Mesenchymal stem cell (in vitro differentiated cells and primary cell): ENCODE measurements around the gene AEN.

Experiments used
- DNase-seq: peaks from one replicate; pipeline ENCODE4 v3.0.0-alpha.2; 2013
- H2AFZ ChIP-seq: one replicate; pipeline ENCODE4 v1.6.1; 2013; ENCODE audit warnings: low read depth, mild to moderate bottlenecking, control low read depth, inconsistent platforms, low read length, moderate library complexity
- H2AK5ac ChIP-seq: 2 replicates; pipeline ENCODE4 v1.6.1; 2013; ENCODE audit warnings: low read length, moderate library complexity, mild to moderate bottlenecking, inconsistent platforms; ENCODE audit not compliant: severe bottlenecking
- H2BK120ac ChIP-seq: one replicate; pipeline ENCODE4 v1.6.1; 2013; ENCODE audit warnings: low read depth, mild to moderate bottlenecking, inconsistent platforms, low read length, moderate library complexity
- H2BK12ac ChIP-seq, 2 experiments: one replicate each; pipeline ENCODE4 v1.6.1; 2013; ENCODE audit warnings: inconsistent platforms in 2 of 2, low read length in 2 of 2, mild to moderate bottlenecking in 2 of 2, moderate library complexity in 2 of 2, control low read depth in 1 of 2
- H2BK15ac ChIP-seq: one replicate; pipeline ENCODE4 v1.6.1; 2013; ENCODE audit warnings: mild to moderate bottlenecking, low read depth, inconsistent platforms; ENCODE audit not compliant: poor library complexity, severe bottlenecking
- H2BK5ac ChIP-seq: 2 replicates; pipeline ENCODE4 v1.6.1; 2013; ENCODE audit warnings: low read depth, mild to moderate bottlenecking, low read length, control low read depth, inconsistent platforms; ENCODE audit not compliant: poor library complexity, severe bottlenecking
- H3K14ac ChIP-seq, 2 experiments: one replicate each; pipeline ENCODE4 v1.6.1; 2013; ENCODE audit warnings: inconsistent platforms in 2 of 2, low read length in 2 of 2, control low read depth in 1 of 2, mild to moderate bottlenecking in 1 of 2, moderate library complexity in 1 of 2
- H3K18ac ChIP-seq, 2 experiments: one replicate each; pipeline ENCODE4 v1.6.1; 2013; ENCODE audit warnings: inconsistent platforms in 2 of 2, low read length in 2 of 2, control low read depth in 1 of 2, low read depth in 1 of 2, mild to moderate bottlenecking in 1 of 2
- H3K23ac ChIP-seq, 2 experiments: one replicate each; pipeline ENCODE4 v1.6.1; 2013; ENCODE audit warnings: inconsistent platforms in 2 of 2, low read length in 2 of 2, mild to moderate bottlenecking in 2 of 2, moderate library complexity in 2 of 2, control low read depth in 1 of 2
- H3K27ac ChIP-seq: 2 replicates; pipeline ENCODE4 v1.5.1; 2013; ENCODE audit warnings: mild to moderate bottlenecking, moderate library complexity, low read length, control low read depth, inconsistent platforms; ENCODE audit not compliant: poor library complexity, severe bottlenecking
- H3K27me3 ChIP-seq, 2 experiments: 2 replicates each; pipeline versions ENCODE4 v1.6.1 to v1.7.0; 2013; ENCODE audit warnings: low read length in 2 of 2, mild to moderate bottlenecking in 2 of 2, moderate library complexity in 2 of 2, control low read depth in 1 of 2, inconsistent platforms in 1 of 2; ENCODE audit not compliant: control insufficient read depth in 1 of 2, insufficient read depth in 1 of 2
- H3K36me3 ChIP-seq, 2 experiments: 2 replicates each; pipeline versions ENCODE4 v1.6.1 to v1.7.0; 2013; ENCODE audit warnings: low read length in 2 of 2, control low read depth in 1 of 2, inconsistent platforms in 1 of 2, low read depth in 1 of 2, mild to moderate bottlenecking in 1 of 2; ENCODE audit not compliant: insufficient read depth in 2 of 2, control insufficient read depth in 1 of 2
- H3K4ac ChIP-seq, 2 experiments: one replicate each; pipeline ENCODE4 v1.6.1; 2013; ENCODE audit warnings: inconsistent platforms in 2 of 2, low read length in 2 of 2, mild to moderate bottlenecking in 2 of 2, moderate library complexity in 2 of 2, control low read depth in 1 of 2, low read depth in 1 of 2
- H3K4me1 ChIP-seq: 2 replicates; pipeline ENCODE4 v1.6.1; 2013; ENCODE audit warnings: low read depth, low read length, control low read depth; ENCODE audit not compliant: control insufficient read depth, insufficient read depth
- H3K4me2 ChIP-seq: 2 replicates; pipeline ENCODE4 v1.6.1; 2013; ENCODE audit warnings: low read length, mild to moderate bottlenecking, inconsistent platforms; ENCODE audit not compliant: poor library complexity, severe bottlenecking
- H3K4me3 ChIP-seq, 2 experiments: 2 replicates each; pipeline versions ENCODE4 v1.5.1 to v1.7.0; 2013; ENCODE audit warnings: low read length in 2 of 2, mild to moderate bottlenecking in 2 of 2, control low read depth in 1 of 2, low read depth in 1 of 2; ENCODE audit not compliant: insufficient read depth in 1 of 2
- H3K79me1 ChIP-seq: replicated peaks from 2 replicates; pipeline ENCODE4 v1.6.1; 2013; ENCODE audit warnings: mild to moderate bottlenecking, control low read depth, low read length, inconsistent platforms; ENCODE audit not compliant: poor library complexity, severe bottlenecking
- H3K9ac ChIP-seq: 2 replicates; pipeline ENCODE4 v1.7.0; 2013; ENCODE audit warnings: mild to moderate bottlenecking, low read length, moderate library complexity
- H3K9me3 ChIP-seq: 2 replicates; pipeline ENCODE4 v1.7.0; 2013; ENCODE audit warnings: mild to moderate bottlenecking, low read length; ENCODE audit not compliant: control insufficient read depth
- H4K8ac ChIP-seq: one replicate; pipeline ENCODE4 v1.6.1; 2013; ENCODE audit warnings: inconsistent platforms, mild to moderate bottlenecking, low read length, moderate library complexity
- H4K91ac ChIP-seq: one replicate; pipeline ENCODE4 v1.6.1; 2013; ENCODE audit warnings: mild to moderate bottlenecking, low read length, inconsistent platforms
- WGBS: methylation state at CpG from one replicate; pipeline ENCODE4 v1.1.7; 2013; ENCODE audit warnings: mixed read lengths; 5-methylcytosine and 5-hydroxymethylcytosine counted together

AEN gene

DNA sequence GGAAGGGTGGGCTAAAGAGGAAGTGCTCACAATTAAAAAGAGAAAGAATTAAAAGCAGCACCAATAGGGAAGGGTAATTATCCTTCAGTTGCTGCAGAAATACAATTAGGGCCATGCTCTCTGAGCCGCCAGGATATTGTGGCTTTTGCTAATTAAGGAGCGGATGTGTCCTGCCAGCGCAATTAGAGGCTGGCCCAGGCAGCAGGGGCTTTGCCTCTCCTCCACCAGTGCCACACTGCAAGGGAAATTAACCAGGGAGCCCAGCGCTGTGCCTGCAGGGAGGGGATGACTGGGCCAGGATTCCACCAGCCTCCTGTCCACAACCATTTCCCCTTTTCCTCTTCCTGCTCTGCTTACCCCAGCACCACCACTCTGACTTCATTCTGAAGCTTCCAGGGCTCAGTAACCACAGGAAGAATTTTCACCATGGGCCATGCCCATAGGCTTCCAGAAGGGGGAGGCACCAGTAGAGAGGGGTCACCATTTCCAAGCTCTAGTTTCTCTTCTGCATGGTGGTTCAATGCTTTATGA, 10.4 kb upstream of the AEN start:
- Histone ChIP-seq H3K4ac (no peak overlapping the region), H3K4me3 (no peak overlapping the region), H2BK15ac (peak overlapping the region; percentile 62), H3K27ac (no peak overlapping the region), H3K18ac (no peak overlapping the region), H3K9ac (no peak overlapping the region), H3K4me2 (no peak overlapping the region), H3K27me3 (peaks cover 39 to 42% of the 10 kb centered on the region in 2 experiments), H2BK120ac (no peak overlapping the region), H2BK5ac (no peak overlapping the region), H2AK5ac (no peak overlapping the region), H3K36me3 (no peaks in the 10 kb centered on the region), H3K79me1 (no peaks in the 10 kb centered on the region), H2AFZ (no peak overlapping the region), H3K4me1 (peaks cover 16% of the 10 kb centered on the region), H4K91ac (no peak overlapping the region), H3K9me3 (no peaks in the 10 kb centered on the region), H3K23ac (no peak overlapping the region), H4K8ac (no peak overlapping the region), H2BK12ac (no peak overlapping the region), H3K14ac (no peak overlapping the region)
- WGBS = 17% methylated on average over 4 of the region's 4 CpGs
- DNase-seq = peak; percentile 55

DNA sequence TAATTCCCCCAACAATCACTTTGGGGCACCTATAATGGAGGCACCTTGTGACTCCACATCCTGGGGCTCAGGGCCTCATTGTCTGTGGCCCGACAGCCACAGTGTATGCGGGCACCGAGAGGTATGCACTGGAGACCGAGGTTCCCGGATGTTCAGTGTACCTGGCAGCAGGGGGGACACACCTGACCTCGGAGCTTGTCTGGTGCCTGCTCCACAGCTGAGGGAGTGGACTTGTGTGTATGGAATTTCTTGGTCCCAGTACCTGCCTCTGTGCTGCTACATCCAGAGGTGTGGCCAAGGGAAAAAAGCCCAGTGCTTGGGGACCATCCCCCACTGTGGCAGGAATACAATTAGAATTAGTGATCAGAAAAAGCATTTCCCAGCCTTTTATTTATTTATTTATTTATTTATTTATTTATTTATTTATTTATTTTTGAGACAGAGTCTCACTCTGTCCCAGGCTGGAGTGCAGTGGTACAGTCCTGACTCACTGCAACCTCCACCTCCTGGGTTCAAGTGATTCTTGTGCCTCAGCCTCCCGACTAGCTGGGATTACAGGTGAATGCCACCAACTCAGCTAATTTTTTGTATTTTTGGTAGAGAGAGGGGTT, 8.8 kb upstream of the AEN start:
- no peaks in the 10 kb centered on the region for H3K36me3 ChIP-seq
- peaks cover 13% of the 10 kb centered on the region for H3K4me1 ChIP-seq
- H3K4me3 ChIP-seq = no peak overlapping the region
- H2BK12ac ChIP-seq = peak overlapping the region in 1 of 2 experiments; percentile 41
- peak overlapping the region; percentile 56 for H4K91ac ChIP-seq
- no peak overlapping the region for H3K4me2 ChIP-seq
- no peaks in the 10 kb centered on the region for H3K79me1 ChIP-seq
- DNase-seq = no peak
- no peak overlapping the region for H2BK120ac ChIP-seq
- H3K9ac ChIP-seq = no peak overlapping the region
- H3K9me3 ChIP-seq = no peaks in the 10 kb centered on the region
- 73% methylated on average over 7 of the region's 7 CpGs for WGBS
- H3K27me3 ChIP-seq = peaks cover 24 to 27% of the 10 kb centered on the region in 2 experiments
- H4K8ac ChIP-seq = peak overlapping the region; percentile 31
- H2AK5ac ChIP-seq = no peak overlapping the region
- no peak overlapping the region for H3K4ac ChIP-seq
- no peak overlapping the region for H3K23ac ChIP-seq
- no peak overlapping the region for H2BK5ac ChIP-seq
- H3K14ac ChIP-seq = no peak overlapping the region
- H2AFZ ChIP-seq = no peak overlapping the region
- H3K18ac ChIP-seq = no peak overlapping the region
- H3K27ac ChIP-seq = no peak overlapping the region
- no peak overlapping the region for H2BK15ac ChIP-seq

GRCh38 chr15:88613074-88613944, 7.8 kb upstream of the AEN start:
- Histone ChIP-seq H3K4me2 (peak overlapping the region; percentile 20), H3K9me3 (no peaks in the 10 kb centered on the region), H3K9ac (no peak overlapping the region), H2BK12ac (peak overlapping the region in 1 of 2 experiments; percentile 38), H3K27me3 (peaks cover 14 to 17% of the 10 kb centered on the region in 2 experiments), H3K14ac (no peak overlapping the region), H2AK5ac (no peak overlapping the region), H3K79me1 (no peaks in the 10 kb centered on the region), H3K23ac (no peak overlapping the region), H2BK120ac (no peak overlapping the region), H3K18ac (peak overlapping the region in 1 of 2 experiments; percentile 46), H4K91ac (no peak overlapping the region), H3K27ac (peak overlapping the region; percentile 27), H4K8ac (no peak overlapping the region), H2AFZ (no peak overlapping the region), H2BK5ac (no peak overlapping the region), H3K4me1 (peaks cover 13% of the 10 kb centered on the region), H3K4ac (no peak overlapping the region), H2BK15ac (no peak overlapping the region), H3K36me3 (no peaks in the 10 kb centered on the region), H3K4me3 (no peak overlapping the region)
- peak; percentile 55 for DNase-seq
- WGBS = 20% methylated on average over 6 of the region's 7 CpGs
